Hepatocyte (in vitro differentiated cells): Measurements from ENCODE around the gene STRN. TPM values are rescaled to one million over a fixed set of nuclear protein-coding genes. Genes with fewer than 3 reads are reported as not detected.
"Not testable (repeated sequence)": the region's sequence is repeated elsewhere in the genome, so short reads cannot be mapped to it uniquely, and the experiment has no call there.

Experiments
- DNase-seq: peaks from one replicate; pipeline ENCODE4 v3.0.0-alpha.2; 2016; ENCODE audit warnings: low spot score
- H2AFZ ChIP-seq: fragments of 200-600 bp; sonication (generic); 2 replicates; pipeline ENCODE4 v1.6.0; 2016; ENCODE audit warnings: antibody characterized with exemption, mild to moderate bottlenecking
- H3K27ac ChIP-seq: fragments of 200-600 bp; sonication (generic); 2 replicates; pipeline ENCODE4 v1.5.1; 2016; ENCODE audit warnings: mild to moderate bottlenecking
- H3K27me3 ChIP-seq: fragments of 200-600 bp; sonication (generic); 2 replicates; pipeline ENCODE4 v1.6.1; 2016
- H3K36me3 ChIP-seq: fragments of 200-600 bp; sonication (generic); replicated peaks from 2 replicates; pipeline ENCODE4 v1.5.1; 2016; ENCODE audit warnings: low read depth; ENCODE audit not compliant: insufficient read depth
- H3K4me1 ChIP-seq: fragments of 200-600 bp; sonication (generic); 2 replicates; pipeline ENCODE4 v1.5.1; 2016; ENCODE audit warnings: mild to moderate bottlenecking, moderate library complexity; ENCODE audit not compliant: insufficient read depth
- H3K4me2 ChIP-seq: fragments of 200-600 bp; sonication (generic); 2 replicates; pipeline ENCODE4 v1.6.0; 2016
- H3K4me3 ChIP-seq: fragments of 200-600 bp; sonication (generic); 2 replicates; pipeline ENCODE4 v1.5.1; 2016; ENCODE audit warnings: mild to moderate bottlenecking
- H3K79me2 ChIP-seq: fragments of 200-600 bp; sonication (generic); 2 replicates; pipeline ENCODE4 v1.6.0; 2017; ENCODE audit warnings: mild to moderate bottlenecking
- H3K9me2 ChIP-seq: fragments of 200-600 bp; sonication (generic); replicated peaks from 2 replicates; pipeline ENCODE4 v1.6.0; 2017; ENCODE audit warnings: mild to moderate bottlenecking; ENCODE audit not compliant: insufficient read depth
- H3K9me3 ChIP-seq: fragments of 200-600 bp; sonication (generic); 2 replicates; pipeline ENCODE4 v1.5.1; 2016; ENCODE audit warnings: low read depth, mild to moderate bottlenecking
- H4K20me1 ChIP-seq: fragments of 200-600 bp; sonication (generic); 2 replicates; pipeline ENCODE4 v1.6.0; 2016; ENCODE audit warnings: mild to moderate bottlenecking; ENCODE audit not compliant: insufficient read depth, poor library complexity, severe bottlenecking
- EZH2 ChIP-seq: fragments of 200-600 bp; sonication (generic); IDR thresholded peaks from 2 replicates; pipeline ENCODE4 v1.6.1; 2016; ENCODE audit warnings: antibody characterized with exemption, mild to moderate bottlenecking, borderline replicate concordance
- EZH2phosphoT487 ChIP-seq: fragments of 200-600 bp; sonication (generic); IDR thresholded peaks from one replicate; pipeline ENCODE4 v1.6.1; 2018; ENCODE audit warnings: antibody characterized with exemption, mild to moderate bottlenecking, low read depth, moderate library complexity; ENCODE audit not compliant: unreplicated experiment, severe bottlenecking
- WGBS: methylation state at CpG from one replicate; pipeline ENCODE4 v1.1.6; 2016; ENCODE audit warnings: low lambda C conversion rate; ENCODE audit errors: missing lambda C conversion rate; 5-methylcytosine and 5-hydroxymethylcytosine counted together
- polyA plus RNA-seq: library from polyadenylated mRNA; unstranded; fragments of >200 nt; fragmentation: Nextera tagmentation; extraction: Ambion mirVana; gene quantifications from 2 replicates; pipeline ENCODE4 v1.2.1, GENCODE V29; 2016
- total RNA-seq: library from RNA; depleted of rRNA; stranded (reverse); fragments of >200 nt; gene quantifications from 2 replicates; pipeline ENCODE4 v1.2.3, GENCODE V29; 2014
- TF ChIP-seq, protein P1 (sequence below): fragments of 200-600 bp; sonication (generic); IDR thresholded peaks from 2 replicates; pipeline ENCODE4 v1.5.1; 2016; ENCODE audit warnings: antibody characterized with exemption, mild to moderate bottlenecking; ENCODE audit not compliant: poor library complexity

The STRN gene
- total and polyA plus RNA-seq, 2 experiments from 2014 or later = 4.4 to 13.9 TPM

DNA sequence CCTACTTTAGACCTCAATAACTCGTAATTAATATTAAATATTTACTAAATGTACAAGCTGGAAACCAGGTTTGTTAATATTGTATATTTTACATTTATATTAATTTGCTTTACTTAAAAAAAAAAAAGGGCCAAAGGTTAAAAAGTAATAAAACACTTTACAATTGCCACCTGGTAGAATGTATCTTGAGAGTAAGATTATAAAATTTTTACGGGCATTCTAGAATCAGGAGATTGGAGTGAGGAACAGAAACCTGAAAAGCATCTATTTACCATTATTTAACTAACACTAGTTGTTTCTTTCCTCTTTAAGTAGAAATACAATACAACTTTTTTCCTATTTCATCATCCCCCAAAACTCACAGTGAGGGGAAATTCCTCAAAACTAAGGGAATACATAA lies 15.6 kb upstream of the STRN start:
- Histone ChIP-seq H3K27me3 (no peaks in the 10 kb centered on the region), H3K4me3 (no peak overlapping the region), H3K4me1 (no peaks in the 10 kb centered on the region), H3K79me2 (no peaks in the 10 kb centered on the region), H3K9me2 (no peaks in the 10 kb centered on the region), H3K36me3 (no peaks in the 10 kb centered on the region), H2AFZ (no peak overlapping the region), H3K9me3 (no peaks in the 10 kb centered on the region), H4K20me1 (no peaks in the 10 kb centered on the region), H3K4me2 (no peak overlapping the region), H3K27ac (no peak overlapping the region)
- TF ChIP-seq, protein P1, sequence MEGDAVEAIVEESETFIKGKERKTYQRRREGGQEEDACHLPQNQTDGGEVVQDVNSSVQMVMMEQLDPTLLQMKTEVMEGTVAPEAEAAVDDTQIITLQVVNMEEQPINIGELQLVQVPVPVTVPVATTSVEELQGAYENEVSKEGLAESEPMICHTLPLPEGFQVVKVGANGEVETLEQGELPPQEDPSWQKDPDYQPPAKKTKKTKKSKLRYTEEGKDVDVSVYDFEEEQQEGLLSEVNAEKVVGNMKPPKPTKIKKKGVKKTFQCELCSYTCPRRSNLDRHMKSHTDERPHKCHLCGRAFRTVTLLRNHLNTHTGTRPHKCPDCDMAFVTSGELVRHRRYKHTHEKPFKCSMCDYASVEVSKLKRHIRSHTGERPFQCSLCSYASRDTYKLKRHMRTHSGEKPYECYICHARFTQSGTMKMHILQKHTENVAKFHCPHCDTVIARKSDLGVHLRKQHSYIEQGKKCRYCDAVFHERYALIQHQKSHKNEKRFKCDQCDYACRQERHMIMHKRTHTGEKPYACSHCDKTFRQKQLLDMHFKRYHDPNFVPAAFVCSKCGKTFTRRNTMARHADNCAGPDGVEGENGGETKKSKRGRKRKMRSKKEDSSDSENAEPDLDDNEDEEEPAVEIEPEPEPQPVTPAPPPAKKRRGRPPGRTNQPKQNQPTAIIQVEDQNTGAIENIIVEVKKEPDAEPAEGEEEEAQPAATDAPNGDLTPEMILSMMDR = no peak
- TF ChIP-seq EZH2 (no peak), EZH2phosphoT487 (no peak)
- 80% methylated on average over 2 of the region's 2 CpGs for WGBS
- DNase-seq = no peak

DNA sequence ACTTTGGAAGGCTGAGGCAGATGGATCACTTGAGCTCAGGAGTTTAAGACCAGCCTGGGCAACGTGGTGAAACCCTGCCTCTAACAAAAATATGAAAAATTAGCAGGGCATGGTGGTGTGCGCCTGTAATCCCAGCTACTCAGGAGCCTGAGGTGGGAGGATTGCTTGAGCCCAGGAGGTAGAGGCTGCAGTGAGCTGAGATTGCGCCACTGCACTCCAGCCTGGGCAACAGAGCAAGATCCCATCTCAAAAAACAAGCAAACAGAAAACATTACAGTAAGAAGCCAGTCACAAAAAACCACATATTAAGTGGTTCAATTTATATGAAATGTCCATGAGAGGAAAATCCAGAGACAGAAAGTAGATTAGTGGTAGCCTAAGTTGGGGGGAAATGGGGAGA lies 12.7 kb upstream of the STRN start:
- H3K27me3 ChIP-seq, H4K20me1 ChIP-seq, H3K9me2 ChIP-seq, H3K4me3 ChIP-seq, H3K9me3 ChIP-seq, H3K4me2 ChIP-seq, H2AFZ ChIP-seq, H3K36me3 ChIP-seq, DNase-seq, H3K4me1 ChIP-seq, H3K27ac ChIP-seq, H3K79me2 ChIP-seq: not testable (repeated sequence)
- 96% methylated on average over 3 of the region's 3 CpGs for WGBS

DNA sequence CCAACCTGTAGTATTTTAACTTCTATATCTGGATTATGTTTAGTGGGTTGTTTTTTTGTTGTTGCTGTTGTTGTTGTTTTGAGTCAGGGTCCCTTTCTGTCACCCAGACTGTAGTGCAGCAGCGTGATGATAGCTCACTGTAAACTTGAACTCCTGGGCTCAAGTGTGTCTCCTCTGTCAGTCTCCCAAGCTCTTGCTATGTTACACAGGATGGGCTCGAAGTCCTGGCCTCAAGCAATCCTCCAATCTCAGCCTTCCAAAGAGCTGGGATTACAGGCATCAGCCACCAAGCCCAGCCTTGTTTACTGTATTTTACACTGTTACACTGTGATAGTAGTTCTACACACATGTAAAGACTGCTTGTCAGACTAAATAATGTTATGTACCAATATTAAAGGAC lies 9.7 kb upstream of the STRN start:
- Histone ChIP-seq H3K36me3 (no peaks in the 10 kb centered on the region), H2AFZ (no peak overlapping the region), H3K9me3 (no peaks in the 10 kb centered on the region), H3K4me3 (no peak overlapping the region), H3K79me2 (no peaks in the 10 kb centered on the region), H3K4me1 (no peaks in the 10 kb centered on the region), H4K20me1 (no peaks in the 10 kb centered on the region), H3K27ac (no peak overlapping the region), H3K9me2 (no peaks in the 10 kb centered on the region), H3K27me3 (no peaks in the 10 kb centered on the region), H3K4me2 (no peak overlapping the region)
- WGBS = 88% methylated on average over 2 of the region's 2 CpGs
- no peak for TF ChIP-seq EZH2phosphoT487
- TF ChIP-seq, protein P1 = no peak
- no peak for TF ChIP-seq EZH2
- DNase-seq = no peak

DNA sequence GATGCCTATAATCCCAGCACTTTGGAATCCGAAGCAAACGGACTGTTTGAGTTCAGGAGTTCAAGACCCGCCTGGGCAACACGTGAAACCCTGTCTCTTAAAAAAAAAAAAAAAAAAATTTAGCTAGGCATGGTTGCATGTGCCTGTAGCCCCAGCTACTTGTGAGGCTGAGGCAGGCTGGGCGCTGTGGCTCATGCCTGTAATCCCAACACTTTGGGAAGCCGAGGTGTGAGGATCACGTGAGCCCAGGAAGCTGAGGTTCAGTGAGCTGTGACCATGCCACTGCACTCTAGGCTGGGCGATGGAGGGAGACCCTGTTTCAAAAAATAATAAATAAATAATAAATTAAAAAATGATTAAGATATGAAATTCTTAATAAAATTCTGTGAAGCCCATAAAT lies 9.0 kb upstream of the STRN start:
- H3K4me1 ChIP-seq = no peaks in the 10 kb centered on the region
- WGBS = 93% methylated on average over 8 of the region's 8 CpGs
- H3K27ac ChIP-seq = no peak overlapping the region
- no peaks in the 10 kb centered on the region for H3K79me2 ChIP-seq
- DNase-seq = no peak
- H3K4me3 ChIP-seq = no peak overlapping the region
- H2AFZ ChIP-seq = no peak overlapping the region
- no peaks in the 10 kb centered on the region for H4K20me1 ChIP-seq
- H3K9me3 ChIP-seq = no peaks in the 10 kb centered on the region
- H3K4me2 ChIP-seq = no peak overlapping the region
- H3K36me3 ChIP-seq = no peaks in the 10 kb centered on the region
- TF ChIP-seq EZH2 (no peak), EZH2phosphoT487 (no peak)
- TF ChIP-seq, protein P1 = no peak
- H3K9me2 ChIP-seq = no peaks in the 10 kb centered on the region
- no peaks in the 10 kb centered on the region for H3K27me3 ChIP-seq
